SKM-1 treated with dmso at 0.1 percent for 144 hours (cell line): ENCODE results near the gene SYT3.

Source experiments
- DNase-seq: peaks from one replicate; lab custom pipeline; 2025; ENCODE audit not compliant: unreplicated experiment; lab: John Stamatoyannopoulos, UW

The SYT3 gene

DNA sequence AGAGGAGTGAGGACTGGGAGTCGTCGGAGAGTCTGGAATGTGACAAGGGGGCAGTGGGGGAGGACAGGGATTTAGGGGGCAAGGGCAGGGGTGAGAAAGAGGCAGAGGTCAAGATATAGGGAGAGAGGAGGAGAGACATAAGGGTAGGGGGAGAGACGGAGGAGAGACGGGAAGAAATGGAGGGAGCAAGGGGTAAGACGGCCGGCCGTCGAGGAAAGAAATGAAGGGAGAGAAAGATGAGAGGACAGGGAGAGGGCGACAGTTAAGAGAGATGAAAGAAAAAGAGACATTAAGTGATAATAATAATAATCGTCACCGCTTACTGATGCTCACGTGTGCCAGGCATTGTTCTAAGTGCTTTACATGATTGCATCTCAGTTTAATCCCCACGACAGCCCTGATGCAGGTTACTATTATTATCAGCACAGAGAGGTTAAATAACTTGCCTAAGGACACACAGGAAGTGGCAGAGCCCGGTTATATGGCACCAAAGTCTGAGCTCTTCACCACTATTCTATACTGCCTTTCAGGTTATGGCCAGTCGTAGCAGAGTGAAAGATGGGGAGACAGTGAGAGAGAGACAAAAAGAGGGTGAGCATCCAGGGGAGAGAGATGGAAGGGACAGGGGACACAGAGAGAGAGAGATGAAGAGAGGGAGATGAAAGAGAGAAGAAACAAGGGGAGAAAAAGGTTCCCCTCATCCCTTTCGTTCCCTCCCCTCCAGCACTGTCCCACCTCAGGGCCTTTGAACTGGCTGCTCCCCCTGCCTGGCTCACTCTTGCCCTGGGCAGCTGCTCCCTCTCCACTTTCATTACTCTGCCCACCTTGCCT is 23.2 kb upstream of the SYT3 start:
- no peak for DNase-seq

DNA sequence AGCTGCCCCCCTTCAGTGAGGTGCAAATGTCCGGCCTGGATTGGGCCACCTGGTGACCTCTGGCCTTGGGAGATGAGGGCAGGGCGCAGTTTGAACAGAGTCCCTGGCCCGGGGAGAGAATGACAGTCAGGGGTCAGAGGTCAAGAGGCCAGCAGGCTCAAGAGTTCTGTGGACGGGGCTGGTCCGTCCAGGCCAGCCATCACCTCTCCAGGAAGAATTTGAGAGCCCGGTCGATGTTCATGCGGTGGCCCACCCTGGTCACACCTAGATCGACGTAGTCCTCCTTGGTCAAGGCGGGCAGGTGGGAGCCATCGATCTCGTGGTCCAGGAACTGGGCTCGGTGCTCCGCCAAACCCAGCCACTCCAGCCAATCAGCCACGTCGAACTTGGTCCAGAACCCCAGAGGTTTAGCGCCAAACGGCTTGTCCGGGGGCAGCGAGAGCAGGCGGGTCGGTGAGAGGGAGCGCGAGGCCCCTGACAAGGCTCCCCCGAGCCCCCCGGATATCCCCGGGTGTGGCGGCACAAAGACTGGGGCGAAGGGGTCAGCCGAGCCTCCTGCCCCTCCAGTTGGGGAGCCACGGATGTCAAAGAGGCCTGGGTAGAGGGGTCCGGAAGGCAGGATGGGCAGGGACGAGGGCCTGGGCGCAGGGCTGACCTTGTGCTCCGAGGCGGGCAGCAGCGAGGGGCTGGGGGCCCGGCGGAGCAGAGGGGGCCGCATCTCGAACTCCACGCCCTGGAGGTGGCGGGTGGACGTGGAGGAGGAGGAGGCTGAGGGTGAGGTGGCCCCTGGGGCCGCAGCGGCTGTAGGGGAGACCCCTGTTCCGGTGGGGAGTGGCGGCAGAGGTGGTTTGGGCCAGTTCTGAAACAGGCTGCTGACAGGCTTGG is 22.3 kb upstream of the SYT3 start:
- no peak for DNase-seq

DNA sequence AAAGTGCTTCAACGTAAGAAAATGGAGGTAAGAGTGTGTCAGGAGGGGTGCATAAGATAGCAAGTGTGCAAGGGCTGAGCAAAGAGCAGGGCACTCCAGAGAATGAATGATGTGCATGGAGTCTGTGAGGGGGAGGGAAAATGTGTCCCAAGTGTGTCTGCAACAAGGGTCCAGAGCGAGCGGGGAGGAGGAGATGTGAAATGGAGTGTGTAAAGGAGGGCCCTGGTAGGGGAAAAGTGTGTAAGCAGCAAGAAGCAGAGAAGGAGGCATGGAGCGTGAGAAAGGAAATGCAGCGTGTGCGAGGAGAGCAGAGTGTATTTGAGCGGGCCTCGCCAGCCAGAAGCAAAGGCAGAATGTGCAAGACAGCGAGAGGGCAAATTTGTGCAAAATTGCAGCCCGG is 21.3 kb upstream of the SYT3 start:
- no peak for DNase-seq

DNA sequence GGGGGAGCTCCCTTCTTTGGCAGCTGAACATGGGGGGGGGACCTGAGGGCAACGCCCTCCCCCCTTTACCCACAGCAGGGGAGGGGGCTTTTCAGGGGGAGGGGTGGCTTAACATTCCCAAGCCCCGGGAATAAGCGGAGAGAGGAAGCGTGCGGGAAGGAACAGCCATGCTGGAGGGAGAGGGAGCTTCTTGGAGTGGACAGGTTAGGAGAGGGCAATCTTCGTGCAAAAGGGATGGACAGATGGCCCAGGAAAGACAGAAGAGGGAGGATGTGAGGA is 20.3 kb upstream of the SYT3 start:
- no peak for DNase-seq

DNA sequence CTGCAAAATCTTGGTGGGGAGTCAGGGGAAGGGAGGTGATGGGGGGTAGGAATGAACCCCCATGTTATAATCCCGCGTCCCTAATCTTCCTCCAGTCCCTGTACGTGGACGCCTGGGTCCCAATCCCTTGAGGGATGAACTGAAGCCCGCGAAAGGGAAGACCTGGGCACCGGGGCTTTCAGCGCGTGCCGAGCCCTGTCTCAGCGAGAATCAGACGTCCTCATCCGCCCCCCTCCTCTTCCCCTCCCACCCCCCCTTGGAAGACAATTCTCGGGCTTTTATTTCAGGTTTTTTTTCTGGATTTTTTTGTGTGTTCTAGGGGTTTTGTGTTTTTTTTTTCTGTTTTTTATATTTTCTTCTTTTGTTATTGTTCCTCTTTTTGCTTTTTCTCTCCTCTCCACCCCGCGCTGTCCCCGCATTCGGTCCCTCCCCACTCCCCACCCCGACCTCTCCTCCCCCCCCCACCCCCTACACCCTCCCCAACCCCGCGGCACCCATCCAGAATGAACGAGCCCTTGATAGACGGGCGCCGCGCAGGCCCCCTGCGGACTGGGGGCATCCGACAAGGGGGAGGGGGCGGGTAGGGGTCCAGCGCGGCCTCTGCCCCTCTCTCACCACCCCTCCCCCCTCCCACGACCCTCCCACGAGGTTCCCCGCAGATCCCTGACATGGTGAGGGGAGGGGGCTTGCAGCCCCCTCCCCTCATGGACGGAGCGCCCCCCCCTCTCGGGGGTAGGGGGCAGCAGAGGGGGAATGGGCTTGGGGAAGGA is 19.8 kb upstream of the SYT3 start:
- DNase-seq, result no peak

DNA sequence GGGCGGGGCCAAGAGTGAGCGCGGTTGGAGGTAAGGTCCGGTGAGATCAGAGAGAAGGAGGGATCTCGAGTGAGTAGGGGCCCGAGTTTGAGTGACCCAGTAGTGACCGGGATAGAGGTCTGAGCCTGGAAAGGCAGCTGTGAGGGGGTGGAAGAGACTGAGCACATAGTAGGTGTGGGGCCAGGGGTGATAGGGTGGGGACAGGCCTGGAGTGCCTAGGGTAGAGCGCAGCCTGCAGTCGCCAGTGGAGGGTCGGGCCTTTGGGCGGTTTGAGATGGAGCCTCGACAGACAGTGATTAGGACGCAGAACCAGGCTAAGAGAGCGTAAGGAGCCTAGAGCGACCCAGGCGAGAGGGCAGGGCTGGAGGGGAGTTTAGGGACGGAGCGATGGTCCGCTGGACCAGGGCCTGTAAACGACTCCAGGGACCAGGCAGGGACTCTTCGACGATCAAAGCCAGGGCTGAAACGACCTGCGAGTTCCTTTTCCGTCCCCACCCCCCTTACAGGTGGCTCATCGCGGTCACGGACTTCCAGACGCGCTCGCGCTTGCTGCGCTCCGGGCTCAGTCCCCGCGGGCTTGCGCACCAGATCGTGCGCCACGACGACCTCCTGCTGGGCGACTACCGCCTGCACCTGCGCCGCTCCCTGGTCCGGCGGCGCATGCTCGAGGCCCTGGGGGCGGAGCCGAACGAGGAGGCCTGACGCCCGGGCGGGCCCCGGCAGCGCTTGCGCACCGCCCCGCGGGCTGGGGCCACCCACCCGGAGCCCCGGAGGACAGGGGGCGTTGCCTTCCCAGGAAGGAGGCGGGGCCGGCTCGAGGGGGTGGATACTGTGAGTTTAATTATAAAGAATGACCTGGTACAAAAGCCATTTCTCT is 19.0 kb upstream of the SYT3 start:
- peak; percentile 48 for DNase-seq

DNA sequence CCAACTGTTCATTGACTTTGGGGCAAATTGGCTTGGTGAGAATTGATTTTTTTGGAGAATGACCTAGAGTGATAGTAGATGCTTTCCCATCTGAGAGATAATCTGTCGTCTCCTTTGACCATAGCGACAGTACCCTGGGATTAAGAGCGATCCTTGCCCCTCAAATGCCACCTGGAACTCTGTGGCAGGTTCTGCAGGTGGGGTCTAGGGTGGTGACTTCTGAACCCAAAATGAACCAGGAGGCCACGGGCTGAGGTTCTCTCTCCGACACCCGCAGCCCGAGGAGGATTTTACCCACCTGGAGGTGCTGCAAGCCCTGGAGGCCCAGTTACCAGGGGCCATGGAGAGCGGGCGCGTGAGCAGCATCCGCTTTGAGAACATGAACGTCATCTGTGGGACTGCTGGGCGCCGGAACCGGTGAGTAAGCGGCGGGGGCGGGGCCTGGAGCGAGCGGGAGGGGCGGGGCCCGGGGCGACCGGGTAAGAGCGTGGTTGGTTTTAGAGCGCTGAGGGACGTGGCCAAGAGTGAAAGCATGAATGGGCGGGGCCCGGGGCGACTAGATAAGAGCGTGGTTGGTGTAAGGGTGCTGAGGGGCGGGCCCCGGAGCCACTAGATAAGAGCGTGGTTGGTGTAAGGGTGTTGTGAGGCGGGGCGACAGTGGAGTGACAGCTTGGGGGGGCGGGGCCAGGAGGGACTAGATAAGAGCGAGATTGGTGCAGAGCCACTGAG is 18.2 kb upstream of the SYT3 start:
- peak; percentile 90 for DNase-seq

DNA sequence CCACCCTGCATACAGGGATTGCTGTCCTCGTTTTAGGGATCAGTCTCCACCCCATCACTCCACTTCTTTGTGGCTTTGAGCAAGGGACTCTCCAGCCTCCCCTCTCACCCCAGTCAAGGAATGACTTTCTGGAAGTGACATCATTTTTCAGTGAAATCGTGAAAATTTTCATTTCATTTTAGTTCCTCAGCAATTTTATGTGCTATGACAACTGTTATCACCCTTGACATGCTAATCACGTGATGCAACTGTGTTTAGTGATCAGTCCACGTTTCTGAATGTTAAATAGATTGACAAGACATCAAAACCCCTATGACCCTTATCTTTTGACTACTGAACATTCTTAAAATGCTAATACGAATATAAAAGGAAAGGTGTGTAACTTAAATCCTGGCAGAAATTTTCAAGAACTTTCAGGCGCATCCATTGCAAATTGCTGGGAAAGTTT is 17.6 kb upstream of the SYT3 start:
- no peak for DNase-seq

DNA sequence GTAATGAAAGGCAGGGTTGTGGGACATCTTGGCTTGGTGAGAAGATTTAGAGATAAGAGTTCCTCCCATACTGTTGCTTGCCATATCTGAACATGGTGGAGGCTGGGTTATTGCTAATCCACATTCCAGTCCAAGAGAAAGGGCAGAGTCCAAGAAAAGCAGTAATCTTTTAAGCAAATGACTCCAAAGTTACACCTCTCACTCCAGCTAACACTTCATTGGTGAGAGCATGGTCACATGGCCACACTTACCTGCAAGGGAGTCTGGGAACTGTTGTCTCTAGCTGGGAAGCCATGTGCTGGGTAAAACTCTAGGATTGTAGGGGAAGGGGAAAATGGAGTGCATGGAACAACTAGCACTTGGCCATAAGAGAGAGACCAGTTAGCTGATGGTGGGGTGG is 15.2 kb upstream of the SYT3 start:
- no peak for DNase-seq

DNA sequence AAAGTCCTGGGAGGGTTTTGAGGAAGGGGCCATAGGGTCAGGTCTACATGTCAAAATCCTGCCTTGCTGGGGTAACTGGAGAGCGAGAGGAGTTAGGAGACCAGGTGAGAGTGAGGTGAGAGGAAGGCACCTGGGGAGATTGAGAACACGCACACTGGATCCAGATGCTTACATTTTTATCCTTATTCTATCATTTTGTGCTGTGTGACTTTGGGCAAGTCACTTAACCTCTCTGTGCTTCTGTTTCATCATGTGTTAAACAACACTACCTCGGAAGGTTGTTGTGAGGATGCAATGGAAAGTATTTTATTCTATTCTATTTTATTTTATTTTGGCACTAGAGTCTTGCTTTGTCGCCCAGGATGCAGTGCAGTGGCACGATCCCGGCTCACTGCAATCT is 13.0 kb upstream of the SYT3 start:
- DNase-seq, result no peak

DNA sequence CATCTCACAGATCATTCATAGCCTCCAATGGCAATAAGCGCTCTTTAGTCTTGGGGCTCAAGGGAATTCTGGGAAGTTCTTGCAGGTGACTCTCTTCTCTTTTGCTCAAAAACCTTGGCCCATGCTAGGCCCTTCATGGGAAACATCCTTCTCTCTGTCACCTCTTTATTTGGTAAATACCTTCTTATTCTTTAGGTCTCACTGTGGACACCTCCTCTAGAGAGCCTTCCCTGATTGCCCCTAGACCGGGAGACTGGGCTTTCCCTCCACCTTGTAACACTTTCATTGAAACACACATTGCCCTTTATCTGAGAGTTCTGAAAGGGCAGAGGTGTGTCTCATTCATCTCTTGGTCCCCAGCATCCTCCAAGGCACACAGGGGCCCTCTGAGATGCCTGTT is 11.5 kb upstream of the SYT3 start:
- DNase-seq, result no peak

DNA sequence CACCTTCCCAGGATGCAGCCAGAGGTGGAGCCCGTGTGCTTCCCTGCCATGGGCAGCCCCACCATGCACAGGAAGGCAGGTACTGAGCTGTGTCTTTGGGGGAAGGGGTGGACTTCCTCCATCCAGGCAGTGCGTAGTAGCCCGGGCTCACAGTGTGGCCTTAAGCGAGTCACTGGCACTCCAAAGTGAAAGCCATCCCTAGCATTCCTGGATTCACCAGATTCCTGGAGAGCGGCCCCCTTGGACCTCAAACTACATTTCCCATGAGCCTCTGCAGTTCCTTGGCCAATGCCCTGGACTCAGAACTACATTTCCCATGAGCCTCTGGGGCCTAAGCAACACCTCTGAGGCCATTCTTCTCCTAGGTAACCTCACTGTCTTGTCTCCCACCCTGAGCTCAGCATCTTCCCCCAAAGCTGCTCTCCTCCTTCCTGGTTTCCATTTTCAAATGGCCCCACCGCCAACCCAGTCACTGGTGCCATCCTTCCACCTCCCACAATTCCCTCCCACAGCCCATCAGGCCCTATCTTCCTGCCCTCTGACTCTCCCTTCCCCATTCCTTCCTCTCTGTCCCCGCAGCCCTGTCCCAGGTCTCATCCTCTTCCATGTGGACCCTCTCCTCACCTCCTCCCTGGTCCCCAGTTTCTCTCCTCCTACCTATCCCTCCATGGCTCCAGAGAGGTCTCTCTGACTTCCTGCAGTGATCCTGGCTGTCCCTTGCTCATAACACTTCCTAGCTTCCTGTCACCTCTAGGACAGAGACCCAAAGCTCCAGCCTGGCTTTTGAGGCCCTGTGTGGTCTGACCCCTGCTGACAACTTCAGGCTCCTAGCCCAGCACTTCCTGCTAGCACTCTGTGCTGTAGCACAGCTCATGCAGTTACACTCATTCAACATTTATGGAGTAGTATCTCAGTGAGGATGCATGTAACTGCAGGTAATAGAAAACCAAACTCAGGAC is 10.0 kb upstream of the SYT3 start, which contains the start of gene C19orf81:
C19orf81 (plus strand) TSS at position 13 of the 959 bp plus-strand sequence; CDS start at position 13, 0 bp downstream.
- DNase-seq, result no peak

DNA sequence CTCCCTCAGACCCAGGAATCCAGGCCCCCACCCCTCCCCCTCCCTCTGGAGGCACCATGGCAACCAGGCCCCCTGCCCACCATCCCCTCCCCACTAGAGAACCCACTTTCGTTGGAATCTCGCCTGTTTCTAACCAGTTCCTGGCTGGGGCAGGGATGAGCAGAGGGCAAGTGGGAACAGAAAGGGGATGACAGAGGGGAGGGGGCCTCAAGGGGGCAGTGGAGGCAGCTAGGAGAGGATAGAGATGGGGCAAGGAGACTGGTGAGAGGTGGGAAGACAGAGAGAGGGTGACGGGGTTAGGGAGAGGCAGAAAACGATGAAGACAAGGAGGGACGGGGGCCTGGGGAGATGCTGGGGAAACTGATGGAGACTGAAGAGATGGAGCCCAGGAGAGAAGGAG is 9.0 kb upstream of the SYT3 start:
- no peak for DNase-seq

DNA sequence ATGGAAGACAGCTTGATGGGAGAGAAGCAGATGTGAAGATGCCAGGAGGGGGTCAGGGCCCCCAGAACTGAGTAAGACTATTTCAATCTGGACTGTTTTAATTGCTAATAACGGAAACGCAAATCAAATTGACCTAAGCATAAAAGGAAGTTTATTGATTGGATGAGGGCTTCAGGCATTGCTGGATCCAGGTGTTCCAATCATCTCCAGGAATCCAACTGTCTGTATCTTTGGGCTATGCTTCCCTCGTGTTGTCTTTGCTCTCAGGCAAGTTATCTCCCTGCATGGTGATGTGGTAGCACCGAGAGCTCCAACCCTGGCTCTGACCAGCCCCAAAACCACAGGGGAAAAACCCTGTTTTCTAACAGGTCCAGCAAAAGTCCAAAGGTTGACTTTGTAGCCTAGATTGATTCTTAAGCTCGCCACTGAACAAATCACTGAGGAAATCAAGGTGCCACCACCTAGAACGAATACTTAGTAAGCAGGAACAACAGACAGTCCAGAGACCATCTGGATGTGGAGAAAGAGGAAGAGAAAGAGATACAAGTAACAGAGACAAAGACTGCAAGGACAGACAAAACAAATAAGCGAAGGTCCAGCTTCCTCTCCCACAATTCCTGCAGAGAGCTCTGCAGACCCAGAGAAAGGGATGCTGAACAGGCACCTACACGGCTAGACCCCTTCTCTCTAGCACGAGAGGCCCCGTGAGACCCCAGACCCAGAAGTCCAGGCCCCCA is 8.4 kb upstream of the SYT3 start:
- DNase-seq, result no peak

DNA sequence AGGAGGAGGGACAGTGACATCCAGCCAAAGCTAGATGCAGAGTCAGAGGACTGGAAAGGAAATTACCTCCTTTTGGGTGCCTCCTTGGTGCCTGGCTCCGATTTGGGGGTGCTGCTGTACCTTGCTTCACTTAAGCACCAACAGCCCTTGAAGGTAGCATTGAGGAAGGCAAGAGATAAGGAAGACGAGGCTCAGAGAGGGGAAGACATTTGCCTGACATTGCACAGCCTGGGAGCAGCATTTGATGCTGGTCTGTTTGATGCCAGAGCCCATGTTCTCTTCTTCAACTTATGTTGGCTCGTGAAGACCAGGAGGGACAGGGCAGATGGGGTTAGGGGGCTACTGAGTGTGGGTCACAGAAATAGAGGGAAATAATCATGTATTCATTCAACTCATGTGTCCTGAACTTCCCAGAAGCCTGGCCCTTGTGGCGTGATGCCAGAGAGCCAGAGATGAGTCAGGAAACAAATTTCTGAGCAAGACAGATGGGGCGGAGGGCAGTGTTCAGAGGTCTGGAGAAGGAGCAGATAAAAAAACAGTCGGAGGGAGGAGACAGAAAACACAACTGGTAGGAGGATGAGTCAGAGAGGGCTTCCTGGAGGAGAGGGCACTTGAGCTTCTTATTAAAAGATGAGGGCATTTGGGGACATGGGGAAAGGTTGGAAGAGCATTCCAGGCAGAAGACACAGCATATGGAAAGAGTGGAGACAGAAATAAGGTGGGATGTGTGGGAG is 6.6 kb upstream of the SYT3 start:
- no peak for DNase-seq

DNA sequence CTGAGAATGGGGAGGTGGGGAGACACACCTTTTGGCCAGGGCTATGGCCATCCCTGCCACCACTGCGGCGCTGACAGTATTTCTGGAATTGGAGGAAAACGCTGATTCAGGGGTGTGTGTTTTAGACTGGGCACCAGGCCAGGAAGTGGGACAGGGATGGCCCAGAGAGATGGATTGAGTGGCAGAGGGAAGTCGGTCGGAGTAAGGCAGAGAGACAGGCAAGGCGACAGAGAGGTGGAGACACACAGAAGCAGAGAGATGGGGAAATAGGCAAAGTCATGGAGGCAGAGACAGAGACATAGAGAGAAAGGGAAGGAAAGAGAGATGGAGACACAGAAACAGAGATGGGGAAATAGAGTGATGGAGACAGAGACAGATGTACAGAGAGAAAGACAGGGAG is 5.4 kb upstream of the SYT3 start:
- DNase-seq, result no peak

DNA sequence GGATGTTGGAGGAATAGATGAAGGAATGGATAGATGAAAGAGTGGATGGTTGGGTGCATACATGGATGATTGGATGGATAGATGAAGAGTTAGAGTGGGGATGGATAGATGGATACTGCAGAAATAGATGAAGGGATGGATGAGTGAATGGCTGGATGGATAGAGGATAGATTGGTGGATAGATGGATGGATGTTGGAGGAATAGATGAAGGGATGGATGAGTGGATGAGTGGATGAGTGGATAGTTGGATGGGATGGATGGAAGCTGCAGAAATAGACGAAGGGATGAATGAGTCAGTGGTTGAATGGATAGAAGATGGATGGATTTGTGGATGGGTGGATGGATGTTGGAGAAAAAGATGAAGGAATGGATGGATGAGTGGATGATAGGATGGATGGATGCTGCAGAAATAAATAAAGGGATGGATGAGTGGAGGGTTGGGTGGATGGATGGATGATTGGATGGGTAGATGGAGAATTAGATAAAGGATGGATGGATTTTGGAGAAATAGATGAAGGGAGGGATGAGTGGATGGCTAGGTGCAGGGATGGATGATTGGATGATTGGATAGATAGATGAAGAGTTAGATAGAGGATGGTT is 4.7 kb upstream of the SYT3 start:
- no peak for DNase-seq
